HG02852 (cell line): Measurements from ENCODE around the gene MKI67.
"Not testable (repeated sequence)": the region's sequence is repeated elsewhere in the genome, so short reads cannot be mapped to it uniquely, and the experiment has no call there.

ENCODE experiments used
- ATAC-seq: cut with Tn5 transposase; IDR thresholded peaks from one replicate; pipeline ENCODE4 v1.9.1; 2021; ENCODE audit warnings: mild to moderate bottlenecking, moderate library complexity; ENCODE audit not compliant: unreplicated experiment

MKI67 gene

GRCh38 chr10:128149267-128150014 lies 23.2 kb upstream of the MKI67 start:
- no peak for ATAC-seq

GRCh38 chr10:128147669-128148068 lies 21.4 kb upstream of the MKI67 start:
- ATAC-seq, result no peak

GRCh38 chr10:128147064-128147463 lies 20.8 kb upstream of the MKI67 start:
- peak; percentile 70 for ATAC-seq

- ATAC-seq, result no peak
These were observed 18.3 kb upstream of the MKI67 start for GRCh38 chr10:128144547-128144946.

- ATAC-seq, result no peak
These were observed 17.3 kb upstream of the MKI67 start for GRCh38 chr10:128143531-128143930.

- no peak for ATAC-seq
These were observed 14.2 kb upstream of the MKI67 start for GRCh38 chr10:128140425-128140824.

- not testable (repeated sequence) for ATAC-seq
These were observed 12.2 kb upstream of the MKI67 start for GRCh38 chr10:128138429-128138828.

GRCh38 chr10:128137877-128138276 lies 11.7 kb upstream of the MKI67 start:
- no peak for ATAC-seq

GRCh38 chr10:128130051-128130450 lies 3.8 kb upstream of the MKI67 start:
- ATAC-seq, result no peak

- no peak for ATAC-seq
These were observed 2.4 kb upstream of the MKI67 start for GRCh38 chr10:128128582-128128981.

- no peak for ATAC-seq
These were observed 743 bp downstream of the MKI67 start for GRCh38 chr10:128125416-128125943.

GRCh38 chr10:128124813-128125403 lies 1.3 kb downstream of the MKI67 start:
- ATAC-seq, result no peak

- ATAC-seq, result no peak
These were observed 2.4 kb downstream of the MKI67 start for GRCh38 chr10:128123846-128124245.

GRCh38 chr10:128122931-128123330 lies 3.3 kb downstream of the MKI67 start:
- no peak for ATAC-seq

GRCh38 chr10:128121750-128122412 lies 4.3 kb downstream of the MKI67 start:
- no peak for ATAC-seq

GRCh38 chr10:128116851-128117615 lies 9.2 kb downstream of the MKI67 start:
- ATAC-seq, result no peak

- ATAC-seq, result no peak
These were observed 10.0 kb downstream of the MKI67 start for GRCh38 chr10:128116187-128116586.

GRCh38 chr10:128115356-128115755 lies 10.9 kb downstream of the MKI67 start:
- no peak for ATAC-seq

GRCh38 chr10:128114901-128115300 lies 11.3 kb downstream of the MKI67 start:
- ATAC-seq, result no peak

GRCh38 chr10:128113026-128113425 lies 13.2 kb downstream of the MKI67 start:
- ATAC-seq, result no peak

GRCh38 chr10:128111696-128112095 lies 14.5 kb downstream of the MKI67 start:
- no peak for ATAC-seq
